PC-9 (cell line): ENCODE results near the gene MSI2. TPM values are rescaled to one million over a fixed set of nuclear protein-coding genes. Genes with fewer than 3 reads are reported as not detected.

Source experiments
- BruUV-seq: library from RNA; stranded (reverse); fragments of 400-500 nt; replicated peaks from 2 replicates; lab custom pipeline; 2021; lab: Mats Ljungman, UMichigan
- CTCF ChIA-PET: fragments of 300-600 bp; sonication (Branson Sonifier 250); formaldehyde crosslinking; loops from one replicate; lab custom pipeline; 2022; ENCODE audit warnings: antibody characterized with exemption; lab: Charles Lee
- POLR2A ChIA-PET: fragments of 300-600 bp; sonication (Branson Sonifier 250); formaldehyde crosslinking; loops from one replicate; lab custom pipeline; 2022; ENCODE audit warnings: antibody characterized with exemption; ENCODE audit not compliant: unreplicated experiment; lab: Charles Lee
- DNase-seq, 2 experiments: peaks; one replicate each; pipeline versions ENCODE4 v3.0.0 to v3.0.0-alpha.2; 2015 to 2022; ENCODE audit warnings: mixed read lengths in 1 of 2
- H2AFZ ChIP-seq: fragments of 200-600 bp; sonication (generic); 2 replicates; pipeline ENCODE4 v1.8.1; 2017; ENCODE audit warnings: antibody characterized with exemption
- H3F3A ChIP-seq: fragments of 200-600 bp; sonication (generic); 2 replicates; pipeline ENCODE4 v1.8.1; 2017; ENCODE audit warnings: antibody characterized with exemption, mild to moderate bottlenecking, low read depth; ENCODE audit not compliant: insufficient read depth
- H3K27ac ChIP-seq: fragments of 200-600 bp; sonication (generic); 2 replicates; pipeline ENCODE4 v1.6.1; 2016; ENCODE audit warnings: mixed run types
- H3K27me3 ChIP-seq: fragments of 200-600 bp; sonication (generic); 2 replicates; pipeline ENCODE4 v1.6.1; 2016; ENCODE audit warnings: low read depth, mixed run types; ENCODE audit not compliant: insufficient read depth
- H3K36me3 ChIP-seq: fragments of 200-600 bp; sonication (generic); 2 replicates; pipeline ENCODE4 v1.6.1; 2016; ENCODE audit warnings: low read depth, mixed run types
- H3K4me1 ChIP-seq: fragments of 200-600 bp; sonication (generic); replicated peaks from 2 replicates; pipeline ENCODE4 v1.6.1; 2016; ENCODE audit warnings: mixed run types; ENCODE audit not compliant: insufficient read depth
- H3K4me2 ChIP-seq: fragments of 200-600 bp; sonication (generic); 2 replicates; pipeline ENCODE4 v1.6.1; 2017; ENCODE audit warnings: mixed run types
- H3K4me3 ChIP-seq: fragments of 200-600 bp; sonication (generic); 2 replicates; pipeline ENCODE4 v1.6.1; 2016; ENCODE audit warnings: mixed run types
- H3K79me2 ChIP-seq: fragments of 200-600 bp; sonication (generic); 2 replicates; pipeline ENCODE4 v1.6.1; 2017; ENCODE audit warnings: low read depth, mixed run types
- H3K9me2 ChIP-seq: fragments of 200-600 bp; sonication (generic); 2 replicates; pipeline ENCODE4 v1.8.1; 2017; ENCODE audit warnings: mild to moderate bottlenecking; ENCODE audit not compliant: insufficient read depth
- H3K9me3 ChIP-seq: fragments of 200-600 bp; sonication (generic); 2 replicates; pipeline ENCODE4 v1.8.1; 2016; ENCODE audit warnings: low read depth; ENCODE audit not compliant: insufficient read depth
- H4K20me1 ChIP-seq: fragments of 200-600 bp; sonication (generic); 2 replicates; pipeline ENCODE4 v1.8.1; 2017; ENCODE audit not compliant: insufficient read depth
- CTCF ChIP-seq: fragments of 200-600 bp; sonication (generic); conservative IDR thresholded peaks from 2 replicates; pipeline ENCODE4 v1.6.1; 2017; ENCODE audit warnings: mixed run types, antibody characterized with exemption, mild to moderate bottlenecking, moderate library complexity
- EZH2 ChIP-seq: fragments of 200-600 bp; sonication (generic); IDR thresholded peaks from 2 replicates; pipeline ENCODE4 v1.8.0; 2017; ENCODE audit warnings: antibody characterized with exemption, low read depth
- intact Hi-C: fragments of 100-400 bp; cut with micrococcal nuclease; formaldehyde crosslinking; loops from one replicate; pipeline ENCODE4 v1.10.0; 2022; ENCODE audit not compliant: unreplicated experiment
- total RNA-seq: library from RNA; stranded (reverse); gene quantifications from 2 replicates; pipeline ENCODE4 v1.2.3, GENCODE V29; 2021

Gene MSI2
- total RNA-seq, 1 experiment from 2014 or later, result 15.7 TPM

DNA sequence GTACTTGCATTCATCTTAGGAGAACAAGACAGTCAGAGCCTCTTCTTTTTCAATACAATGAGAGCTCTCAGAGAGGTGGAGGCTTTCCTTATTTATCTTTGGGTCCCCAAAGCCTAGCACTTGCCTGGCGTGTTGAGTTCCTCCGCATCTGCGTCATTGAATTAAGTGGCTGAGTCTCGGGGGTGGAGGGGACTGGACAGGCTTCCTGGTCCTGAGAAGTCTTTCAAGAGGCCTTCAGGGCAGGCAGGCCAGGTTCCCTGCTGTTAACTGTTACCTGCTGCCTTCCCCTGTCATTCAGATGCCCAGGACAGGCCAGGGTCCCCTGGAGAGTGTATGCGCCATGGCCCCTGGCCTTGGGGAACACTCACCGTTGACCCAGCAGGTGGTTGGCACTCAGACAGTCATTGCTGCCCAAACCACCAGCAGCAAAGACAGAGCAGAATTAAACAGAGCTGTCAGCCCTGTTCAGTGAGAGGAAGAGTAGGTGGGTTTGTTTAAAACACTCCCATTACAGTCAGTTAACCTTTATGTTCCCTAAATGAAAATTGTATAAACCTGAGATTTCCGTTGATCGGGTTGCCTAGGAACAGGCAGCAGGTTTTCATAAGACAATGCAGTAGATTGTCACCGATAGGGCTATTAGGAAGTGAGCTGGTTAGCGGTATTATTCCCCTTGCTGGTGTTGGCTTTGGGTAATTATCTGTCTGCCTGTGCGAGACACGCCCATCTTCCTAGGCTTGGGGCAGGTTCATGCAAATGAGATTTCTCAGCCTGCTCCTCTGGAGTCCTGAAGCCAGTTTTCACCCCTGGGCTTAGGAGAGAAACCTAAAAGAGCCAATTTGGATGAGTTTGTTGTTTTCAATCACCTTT, 356.1 kb downstream of the MSI2 start:
- no peak overlapping the region for H3K4me3 ChIP-seq
- H3K9me2 ChIP-seq, result no peaks in the 10 kb centered on the region
- no peak overlapping the region for H3K27ac ChIP-seq
- no TSS peak for BruUV-seq
- no peaks in the 10 kb centered on the region for H3K36me3 ChIP-seq
- intact Hi-C loops, result no loop called here
- no peak overlapping the region for H2AFZ ChIP-seq
- peak in 1 of 2 experiments; percentile 67 for DNase-seq
- H4K20me1 ChIP-seq, result no peaks in the 10 kb centered on the region
- TF ChIP-seq EZH2, result no peak
- TF ChIP-seq CTCF, result no peak
- POLR2A ChIA-PET, result no interaction called here
- H3K4me1 ChIP-seq, result no peaks in the 10 kb centered on the region
- no peaks in the 10 kb centered on the region for H3K9me3 ChIP-seq
- CTCF ChIA-PET, result no interaction called here
- no peaks in the 10 kb centered on the region for H3K79me2 ChIP-seq
- H3K4me2 ChIP-seq, result no peak overlapping the region
- no peaks in the 10 kb centered on the region for H3F3A ChIP-seq
- no peaks in the 10 kb centered on the region for H3K27me3 ChIP-seq

GRCh38 chr17:57614742-57615141, 358.4 kb downstream of the MSI2 start:
- no peak for DNase-seq
- TF ChIP-seq CTCF, result no peak
- no peak for TF ChIP-seq EZH2
- Histone ChIP-seq H3K36me3 (no peaks in the 10 kb centered on the region), H4K20me1 (no peaks in the 10 kb centered on the region), H3K79me2 (no peaks in the 10 kb centered on the region), H3K9me2 (no peaks in the 10 kb centered on the region), H3K27me3 (no peaks in the 10 kb centered on the region), H3K9me3 (no peaks in the 10 kb centered on the region), H3K27ac (no peak overlapping the region), H3F3A (no peaks in the 10 kb centered on the region), H3K4me3 (no peak overlapping the region), H2AFZ (no peak overlapping the region), H3K4me1 (no peaks in the 10 kb centered on the region), H3K4me2 (no peak overlapping the region)
- ChIA-PET CTCF (no interaction called here), POLR2A (no interaction called here)
- intact Hi-C loops, result no loop called here
- no TSS peak for BruUV-seq

- no peak for TF ChIP-seq EZH2
- no peak for TF ChIP-seq CTCF
These were observed 359.8 kb downstream of the MSI2 start for GRCh38 chr17:57615836-57616757.

More at GRCh38 chr17:57615836-57616757, 359.8 kb downstream of the MSI2 start:
- no peaks in the 10 kb centered on the region for H3F3A ChIP-seq
- no peak overlapping the region for H3K27ac ChIP-seq
- no peaks in the 10 kb centered on the region for H4K20me1 ChIP-seq
- no peaks in the 10 kb centered on the region for H3K9me3 ChIP-seq
- H2AFZ ChIP-seq, result no peak overlapping the region
- POLR2A ChIA-PET, result no interaction called here
- H3K36me3 ChIP-seq, result no peaks in the 10 kb centered on the region
- no peaks in the 10 kb centered on the region for H3K79me2 ChIP-seq
- CTCF ChIA-PET, result no interaction called here
- H3K27me3 ChIP-seq, result no peaks in the 10 kb centered on the region
- BruUV-seq, result no TSS peak
- intact Hi-C loops, result no loop called here
- no peak overlapping the region for H3K4me3 ChIP-seq
- DNase-seq, result no peak
- no peak overlapping the region for H3K4me2 ChIP-seq
- H3K9me2 ChIP-seq, result no peaks in the 10 kb centered on the region
- no peaks in the 10 kb centered on the region for H3K4me1 ChIP-seq
